Activated T-cell treated with anti-CD3 and anti-CD28 coated beads for 1 hour (primary cell): ENCODE data around the gene MXRA5.
"Not testable (repeated sequence)": the region's sequence is repeated elsewhere in the genome, so short reads cannot be mapped to it uniquely, and the experiment has no call there.

Experiments used
- DNase-seq: peaks from one replicate; pipeline ENCODE4 v3.0.0-alpha.2; 2020; ENCODE audit warnings: low read depth

MXRA5 gene, protein sequence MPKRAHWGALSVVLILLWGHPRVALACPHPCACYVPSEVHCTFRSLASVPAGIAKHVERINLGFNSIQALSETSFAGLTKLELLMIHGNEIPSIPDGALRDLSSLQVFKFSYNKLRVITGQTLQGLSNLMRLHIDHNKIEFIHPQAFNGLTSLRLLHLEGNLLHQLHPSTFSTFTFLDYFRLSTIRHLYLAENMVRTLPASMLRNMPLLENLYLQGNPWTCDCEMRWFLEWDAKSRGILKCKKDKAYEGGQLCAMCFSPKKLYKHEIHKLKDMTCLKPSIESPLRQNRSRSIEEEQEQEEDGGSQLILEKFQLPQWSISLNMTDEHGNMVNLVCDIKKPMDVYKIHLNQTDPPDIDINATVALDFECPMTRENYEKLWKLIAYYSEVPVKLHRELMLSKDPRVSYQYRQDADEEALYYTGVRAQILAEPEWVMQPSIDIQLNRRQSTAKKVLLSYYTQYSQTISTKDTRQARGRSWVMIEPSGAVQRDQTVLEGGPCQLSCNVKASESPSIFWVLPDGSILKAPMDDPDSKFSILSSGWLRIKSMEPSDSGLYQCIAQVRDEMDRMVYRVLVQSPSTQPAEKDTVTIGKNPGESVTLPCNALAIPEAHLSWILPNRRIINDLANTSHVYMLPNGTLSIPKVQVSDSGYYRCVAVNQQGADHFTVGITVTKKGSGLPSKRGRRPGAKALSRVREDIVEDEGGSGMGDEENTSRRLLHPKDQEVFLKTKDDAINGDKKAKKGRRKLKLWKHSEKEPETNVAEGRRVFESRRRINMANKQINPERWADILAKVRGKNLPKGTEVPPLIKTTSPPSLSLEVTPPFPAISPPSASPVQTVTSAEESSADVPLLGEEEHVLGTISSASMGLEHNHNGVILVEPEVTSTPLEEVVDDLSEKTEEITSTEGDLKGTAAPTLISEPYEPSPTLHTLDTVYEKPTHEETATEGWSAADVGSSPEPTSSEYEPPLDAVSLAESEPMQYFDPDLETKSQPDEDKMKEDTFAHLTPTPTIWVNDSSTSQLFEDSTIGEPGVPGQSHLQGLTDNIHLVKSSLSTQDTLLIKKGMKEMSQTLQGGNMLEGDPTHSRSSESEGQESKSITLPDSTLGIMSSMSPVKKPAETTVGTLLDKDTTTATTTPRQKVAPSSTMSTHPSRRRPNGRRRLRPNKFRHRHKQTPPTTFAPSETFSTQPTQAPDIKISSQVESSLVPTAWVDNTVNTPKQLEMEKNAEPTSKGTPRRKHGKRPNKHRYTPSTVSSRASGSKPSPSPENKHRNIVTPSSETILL (N-terminal part only)

DNA sequence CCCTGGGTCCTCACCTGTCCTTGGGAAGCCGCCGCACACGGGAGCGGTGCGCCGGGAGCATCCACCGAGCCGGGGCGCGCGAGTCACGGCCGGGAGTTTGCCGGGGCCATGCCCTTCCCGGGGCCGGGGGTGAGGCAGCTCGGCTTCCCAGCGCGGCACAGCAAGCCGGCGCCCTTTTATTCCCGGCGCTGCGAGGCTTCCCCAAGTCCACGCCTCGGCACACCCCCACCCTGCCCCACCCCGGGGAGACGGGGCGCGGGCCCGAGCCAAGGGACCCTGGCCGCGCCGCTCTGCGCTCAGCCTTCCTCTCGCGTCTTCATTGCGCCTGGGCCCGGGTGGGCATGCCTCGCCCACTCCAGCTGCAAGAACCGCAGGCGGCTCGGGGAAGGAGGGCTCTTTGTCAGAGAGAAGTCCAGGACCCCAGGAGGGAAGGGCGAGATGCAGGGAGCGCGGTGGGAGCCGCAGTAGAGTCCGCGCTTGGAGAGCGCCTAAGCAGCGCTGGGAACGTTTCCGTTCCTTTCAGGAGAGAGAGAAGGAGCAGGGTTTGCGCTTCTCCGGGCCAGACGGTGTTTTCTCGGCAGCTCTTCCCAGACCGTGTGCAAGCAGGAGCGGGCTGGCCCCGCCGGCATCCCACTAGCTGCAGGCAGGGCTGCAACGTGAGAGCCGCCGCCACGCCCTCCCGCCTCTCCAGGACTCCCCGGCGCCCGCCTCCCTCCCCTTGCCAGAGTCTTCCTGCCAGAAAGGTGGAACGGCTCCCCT, at the start of gene MXRA5:
TSS of gene MXRA5 (minus strand) at position 152 of the 759 bp plus-strand sequence. CDS start 2,819 bp downstream, outside the sequence.
- no peak for DNase-seq

GRCh38 chrX:3393581-3394111, 47.2 kb upstream of the MXRA5 start:
- DNase-seq = no peak

- DNase-seq = no peak
These were observed 46.7 kb upstream of the MXRA5 start for GRCh38 chrX:3393178-3393577.

DNA sequence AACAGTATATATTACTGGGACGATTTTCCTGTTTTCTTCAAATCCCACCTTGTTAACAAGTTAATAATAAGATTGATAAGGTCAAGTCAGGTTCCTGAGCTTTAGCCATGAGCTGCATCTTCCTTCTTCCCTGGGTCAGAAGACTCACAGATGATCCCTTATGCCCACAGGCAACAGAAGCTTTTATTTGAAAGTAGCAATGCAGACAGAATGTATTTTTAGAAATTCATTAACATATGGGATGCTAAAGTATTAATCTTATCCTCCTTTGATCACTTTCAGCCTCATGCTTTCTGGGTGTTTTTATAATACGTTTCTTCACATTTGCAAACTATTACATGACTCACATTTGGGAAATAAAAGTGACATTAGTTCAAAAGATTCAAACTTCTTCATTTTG, 42.0 kb upstream of the MXRA5 start:
- no peak for DNase-seq

GRCh38 chrX:3384327-3384726, 37.9 kb upstream of the MXRA5 start:
- no peak for DNase-seq

- DNase-seq = no peak
These were observed 34.2 kb upstream of the MXRA5 start for GRCh38 chrX:3380603-3381002.

DNA sequence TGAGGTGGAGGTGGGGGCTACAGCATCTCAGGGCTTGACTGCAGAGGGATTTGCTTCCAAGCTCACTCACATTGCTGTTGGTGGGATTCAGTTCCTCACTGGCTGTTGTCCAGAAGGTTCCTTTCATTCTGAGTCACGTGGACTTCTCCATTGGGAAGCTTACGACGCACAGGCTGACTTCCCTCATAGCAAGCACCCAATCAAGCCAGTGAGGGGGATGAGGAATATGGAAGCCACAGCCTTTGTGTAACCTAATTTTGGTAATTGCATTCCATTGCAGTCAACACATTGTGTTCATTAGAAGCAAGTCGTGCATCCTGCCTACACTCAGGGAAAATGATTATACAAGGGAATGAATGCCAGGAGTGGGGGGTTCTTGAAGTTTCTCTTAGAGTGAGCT, 32.7 kb upstream of the MXRA5 start:
- DNase-seq = no peak

GRCh38 chrX:3378156-3378555, 31.7 kb upstream of the MXRA5 start:
- no peak for DNase-seq

GRCh38 chrX:3377560-3377959, 31.1 kb upstream of the MXRA5 start:
- no peak for DNase-seq

DNA sequence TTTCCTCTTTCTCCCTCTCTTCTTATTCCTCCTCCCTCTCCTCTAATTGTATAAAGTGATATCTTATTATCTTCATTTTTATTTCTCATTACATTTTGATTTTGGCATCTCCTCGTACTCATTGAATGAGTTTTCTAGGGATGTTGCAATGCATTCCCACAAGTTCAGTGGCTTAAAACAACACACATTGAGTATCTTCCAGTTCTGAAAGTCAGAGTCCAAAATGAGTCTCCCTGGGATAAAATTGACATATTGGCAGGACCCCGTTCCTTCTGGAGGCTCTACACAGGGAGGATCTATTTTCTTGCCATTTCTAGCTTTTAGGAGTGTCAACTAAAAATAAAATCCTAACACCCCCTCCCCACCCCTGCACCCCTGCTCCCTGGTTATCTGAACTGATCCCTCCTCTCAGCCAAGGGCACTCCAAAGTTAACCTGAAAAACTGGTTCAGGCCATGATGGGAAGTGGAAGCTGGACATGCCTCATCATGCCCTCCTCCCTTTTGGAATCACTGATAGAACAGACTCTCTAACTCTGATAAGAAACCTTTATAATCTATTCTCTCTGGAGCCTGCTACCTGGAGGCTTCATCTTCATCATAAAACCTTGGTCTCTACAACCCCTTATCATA, 29.5 kb upstream of the MXRA5 start:
- not testable (repeated sequence) for DNase-seq

DNA sequence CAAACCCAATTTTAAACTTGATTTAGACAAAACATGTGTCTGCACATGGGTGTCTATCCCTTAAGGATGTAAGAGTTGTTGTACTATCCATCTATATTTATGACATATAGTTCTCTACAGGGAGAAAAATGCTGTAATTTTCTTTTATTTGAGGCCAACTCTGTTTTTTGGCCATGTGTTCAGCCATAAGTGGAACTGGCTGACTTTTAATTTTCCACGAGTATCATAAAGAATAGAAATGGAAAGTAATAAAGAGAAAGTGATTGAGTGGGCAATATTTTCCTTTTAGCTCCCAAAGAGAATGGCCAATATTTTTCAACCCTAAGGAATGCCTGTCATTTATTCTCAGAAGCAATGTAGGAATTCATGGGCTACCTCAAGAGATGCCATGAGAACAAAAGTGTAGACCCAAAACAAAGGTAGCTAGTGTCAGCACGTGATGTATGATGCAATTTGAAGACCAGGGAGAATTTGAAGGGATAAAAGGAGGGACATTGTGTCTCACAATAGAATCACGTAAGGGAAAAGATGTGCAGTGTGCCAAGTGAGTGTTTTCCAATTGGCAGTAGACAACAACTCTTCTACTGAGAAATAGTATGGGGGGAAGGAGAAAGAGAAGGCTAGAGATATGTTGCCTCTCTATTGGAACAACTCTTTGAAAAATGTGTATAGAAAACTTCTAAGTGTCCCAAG, 27.8 kb upstream of the MXRA5 start:
- DNase-seq = no peak

GRCh38 chrX:3371163-3371562, 24.7 kb upstream of the MXRA5 start:
- DNase-seq = no peak

DNA sequence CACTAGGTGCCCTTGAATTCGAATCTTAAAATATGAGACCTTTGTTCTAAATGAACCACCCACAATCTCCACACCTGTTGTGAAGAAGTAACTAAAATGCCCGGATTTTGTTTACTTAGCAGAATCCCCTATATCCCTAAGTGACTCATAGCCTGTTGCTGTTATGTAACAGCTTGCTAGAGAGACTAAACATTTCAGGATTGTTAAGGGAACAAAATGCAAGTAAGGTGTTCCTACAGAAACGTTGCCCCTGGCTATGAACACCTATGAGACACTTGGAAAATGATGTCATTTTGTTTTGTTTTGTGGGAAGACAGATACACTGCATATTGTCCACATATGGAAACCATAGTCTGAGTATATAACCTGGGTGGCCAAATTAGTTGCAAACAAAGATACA, 24.2 kb upstream of the MXRA5 start:
- no peak for DNase-seq

GRCh38 chrX:3362956-3363355, 16.5 kb upstream of the MXRA5 start:
- DNase-seq = no peak

- no peak for DNase-seq
These were observed 14.4 kb upstream of the MXRA5 start for GRCh38 chrX:3360881-3361280.

GRCh38 chrX:3352741-3353140, 6.3 kb upstream of the MXRA5 start:
- DNase-seq = not testable (repeated sequence)

GRCh38 chrX:3351276-3351675, 4.8 kb upstream of the MXRA5 start:
- no peak for DNase-seq

- DNase-seq = no peak
These were observed 1.7 kb upstream of the MXRA5 start for GRCh38 chrX:3348191-3348590.

- no peak for DNase-seq
These were observed 916 bp downstream of the MXRA5 start for GRCh38 chrX:3345281-3346191.
